Mucosa of descending colon (tissue), 3 donors: ENCODE measurements around the gene C1orf52. TPM values are rescaled to one million over a fixed set of nuclear protein-coding genes. Genes with fewer than 3 reads are reported as not detected.

Source experiments
- ATAC-seq: fragments of 200-7000 bp; cut with Tn5 transposase; one replicate; pipeline ENCODE4 v1.9.1; 2020; ENCODE audit warnings: mild to moderate bottlenecking, moderate library complexity
- DNase-seq, 3 donors: peaks; one replicate each; pipeline ENCODE4 v3.0.0-alpha.2; 2020
- H3K36me3 ChIP-seq: fragments of 200-600 bp; one replicate; pipeline ENCODE4 v1.8.0; 2021; ENCODE audit warnings: low read depth, mild to moderate bottlenecking
- H3K4me1 ChIP-seq: fragments of 200-600 bp; one replicate; pipeline ENCODE4 v1.8.0; 2021; ENCODE audit warnings: low read depth, mild to moderate bottlenecking
- H3K4me3 ChIP-seq: fragments of 200-600 bp; one replicate; pipeline ENCODE4 v1.8.0; 2021; ENCODE audit warnings: mild to moderate bottlenecking
- H3K9me3 ChIP-seq: fragments of 200-600 bp; one replicate; pipeline ENCODE4 v1.8.0; 2021; ENCODE audit warnings: mild to moderate bottlenecking
- CTCF ChIP-seq: fragments of 200-600 bp; IDR thresholded peaks from one replicate; pipeline ENCODE4 v1.8.0; 2022; ENCODE audit warnings: antibody characterized with exemption, mild to moderate bottlenecking
- intact Hi-C, 2 donors: fragments of 100-400 bp; cut with DNase I in 1 of 2; cut with micrococcal nuclease in 1 of 2; formaldehyde crosslinking; loops; one replicate each; pipeline versions ENCODE4 v1.11.0 to v1.11.1; 2022; cut with DNase I, micrococcal nuclease
- total RNA-seq, 3 donors: library from RNA; stranded (reverse); fragmentation: NEBNext Ultra II Directional in 2 of 3; extraction: Animal tissue kit (Norgen Biotek cat#: 25700) in 2 of 3; gene quantifications; one replicate each; pipeline versions ENCODE4 v1.2.1 to v1.2.4, GENCODE V29; 2021 to 2023
- donor health status: DM: no; HTN: no; CAD: no; lungs with moderate emphysema.
- donor health status: DM: no; HTN: no; CAD: no.
- donor health status: DM: no; HTN: yes; CAD: no.

C1orf52 gene
- total RNA-seq, 3 donors from 2014 or later = 17.4 to 24.7 (median 19.2) TPM

- H3K9me3 ChIP-seq = no peaks in the 10 kb centered on the region
- no peak for TF ChIP-seq CTCF
- intact Hi-C loops = loop anchor here in 1 of 2 donors (10.0 kb wide), 2 partner anchors 281 to 391 kb away; partner anchors contain the start of gene CCN1
- H3K4me1 ChIP-seq = peaks cover 7% of the 10 kb centered on the region
- no peaks in the 10 kb centered on the region for H3K36me3 ChIP-seq
- ATAC-seq (no peak), DNase-seq (no peak)
- no peak overlapping the region for H3K4me3 ChIP-seq
Measured at GRCh38 chr1:85303440-85304162, 44.1 kb upstream of the C1orf52 start.

- DNase-seq (no peak), ATAC-seq (no peak)
- intact Hi-C loops = loop anchor here in 1 of 2 donors (10.0 kb wide), 2 partner anchors 285 to 395 kb away; partner anchors contain the start of gene CCN1
- Histone ChIP-seq H3K9me3 (no peaks in the 10 kb centered on the region), H3K4me1 (peaks cover 10% of the 10 kb centered on the region), H3K36me3 (no peaks in the 10 kb centered on the region), H3K4me3 (no peak overlapping the region)
- no peak for TF ChIP-seq CTCF
Measured at GRCh38 chr1:85300140-85300539, 40.7 kb upstream of the C1orf52 start.

- no peak for TF ChIP-seq CTCF
- no peaks in the 10 kb centered on the region for H3K36me3 ChIP-seq
- intact Hi-C loops = no loop called here
- DNase-seq (peak in 1 of 3 donors; percentile 77), ATAC-seq (peak; percentile 83)
- H3K4me3 ChIP-seq = no peak overlapping the region
- H3K4me1 ChIP-seq = peaks cover 10% of the 10 kb centered on the region
- H3K9me3 ChIP-seq = no peaks in the 10 kb centered on the region
Measured at GRCh38 chr1:85297855-85298629, 38.6 kb upstream of the C1orf52 start.

GRCh38 chr1:85297538-85297854 is 38.0 kb upstream of the C1orf52 start:
- intact Hi-C loops = no loop called here
- TF ChIP-seq CTCF = no peak
- ATAC-seq (peak; percentile 6), DNase-seq (no peak)
- Histone ChIP-seq H3K9me3 (no peaks in the 10 kb centered on the region), H3K36me3 (no peaks in the 10 kb centered on the region), H3K4me1 (peaks cover 10% of the 10 kb centered on the region), H3K4me3 (no peak overlapping the region)

GRCh38 chr1:85296980-85297379 is 37.5 kb upstream of the C1orf52 start:
- ATAC-seq (no peak), DNase-seq (no peak)
- Histone ChIP-seq H3K36me3 (no peaks in the 10 kb centered on the region), H3K9me3 (no peaks in the 10 kb centered on the region), H3K4me3 (no peak overlapping the region), H3K4me1 (peaks cover 10% of the 10 kb centered on the region)
- intact Hi-C loops = no loop called here
- no peak for TF ChIP-seq CTCF
